Pons (tissue), 1 donor: ENCODE measurements around the gene PRKD1.
A peak's percentile ranks its signal among the peaks of the same experiment; 100 is the strongest.

Source experiments
- DNase-seq: peaks from one replicate; pipeline ENCODE4 v3.0.0-alpha.2; 2016; ENCODE audit warnings: low spot score

The PRKD1 gene

GRCh38 chr14:29601616-29602015 lies 326.0 kb downstream of the PRKD1 start:
- no peak for DNase-seq

GRCh38 chr14:29587761-29588470 lies 339.7 kb downstream of the PRKD1 start:
- DNase-seq, result no peak

GRCh38 chr14:29587046-29587445 lies 340.6 kb downstream of the PRKD1 start:
- no peak for DNase-seq

GRCh38 chr14:29584992-29585391 lies 342.7 kb downstream of the PRKD1 start:
- DNase-seq, result peak; percentile 32

GRCh38 chr14:29580763-29581162 lies 346.9 kb downstream of the PRKD1 start:
- no peak for DNase-seq

GRCh38 chr14:29579838-29580237 lies 347.8 kb downstream of the PRKD1 start:
- DNase-seq, result no peak

GRCh38 chr14:29576927-29577326 lies 350.7 kb downstream of the PRKD1 start:
- no peak for DNase-seq

GRCh38 chr14:29569194-29569593 lies 358.5 kb downstream of the PRKD1 start:
- no peak for DNase-seq

GRCh38 chr14:29566194-29566593 lies 361.5 kb downstream of the PRKD1 start:
- DNase-seq, result no peak

- DNase-seq, result peak; percentile 5
These were observed 369.1 kb downstream of the PRKD1 start for GRCh38 chr14:29558516-29558915.

- DNase-seq, result no peak
These were observed 373.3 kb downstream of the PRKD1 start for GRCh38 chr14:29554335-29554734.

- DNase-seq, result no peak
These were observed 374.2 kb downstream of the PRKD1 start for GRCh38 chr14:29553427-29553826.

GRCh38 chr14:29548948-29549370 lies 378.7 kb downstream of the PRKD1 start:
- peak; percentile 92 for DNase-seq

GRCh38 chr14:29545714-29546113 lies 381.9 kb downstream of the PRKD1 start:
- DNase-seq, result no peak

GRCh38 chr14:29536886-29537511 lies 390.6 kb downstream of the PRKD1 start:
- DNase-seq, result peak; percentile 8

- DNase-seq, result no peak
These were observed 398.2 kb downstream of the PRKD1 start for GRCh38 chr14:29529418-29529817.

GRCh38 chr14:29528889-29529288 lies 398.8 kb downstream of the PRKD1 start:
- no peak for DNase-seq

- DNase-seq, result no peak
These were observed 400.4 kb downstream of the PRKD1 start for GRCh38 chr14:29527286-29527685.
